Measurements from ENCODE around the gene DAGLA. TPM values are rescaled to one million over a fixed set of nuclear protein-coding genes. Genes with fewer than 3 reads are reported as not detected.

The DAGLA gene
- total RNA-seq, 4 donors from 2014 or later = 0.29 to 5.4 (median 1.9) TPM

- Histone ChIP-seq H3K4me1 (peaks cover 0 to 3% of the 10 kb centered on the region in 2 donors), H3K4me3 (peak within 1 kb of the TSS; percentile 46 to 53), H3K36me3 (no peaks in the 10 kb centered on the region), H3K27ac (peak within 1 kb of the TSS; percentile 86 to 91), H3K27me3 (no peaks in the 10 kb centered on the region), H3K9me3 (no peaks in the 10 kb centered on the region)
- TF ChIP-seq POLR2A (IDR thresholded peaks at IDR 0.05) = peak in 1 of 2 donors; percentile 44
- TF ChIP-seq CTCF (IDR thresholded peaks at IDR 0.05) = peak; percentile 18 to 87 (median 76)
- intact Hi-C loops (cut with DNase I; ENCODE audit: low total_unique reads) = no loop called here
- peak in 1 of 2 donors; percentile 70 for DNase-seq
Measured at GRCh38 chr11:61752117-61752924, 72.1 kb downstream of the DAGLA start, which contains the start of gene MYRF. Gene MYRF, plus strand, starts transcription at chr11:61752636. Its CDS starts 109 bp downstream, at chr11:61752745.

GRCh38 chr11:61752925-61753521 is 72.8 kb downstream of the DAGLA start:
- Histone ChIP-seq H3K27me3 (no peaks in the 10 kb centered on the region), H3K4me1 (peaks cover 0 to 3% of the 10 kb centered on the region in 2 donors), H3K4me3 (peak overlapping the region; percentile 46 to 53), H3K36me3 (no peaks in the 10 kb centered on the region), H3K27ac (peak overlapping the region; percentile 86 to 91), H3K9me3 (no peaks in the 10 kb centered on the region)
- intact Hi-C loops (cut with DNase I; ENCODE audit: low total_unique reads) = no loop called here
- DNase-seq = no peak
- no peak for TF ChIP-seq POLR2A (IDR thresholded peaks at IDR 0.05)
- TF ChIP-seq CTCF (IDR thresholded peaks at IDR 0.05) = no peak

GRCh38 chr11:61753672-61754071 is 73.5 kb downstream of the DAGLA start:
- no peak for TF ChIP-seq CTCF (IDR thresholded peaks at IDR 0.05)
- TF ChIP-seq POLR2A (IDR thresholded peaks at IDR 0.05) = no peak

GRCh38 chr11:61754534-61755482 is 74.6 kb downstream of the DAGLA start:
- peaks cover 0 to 3% of the 10 kb centered on the region in 2 donors for H3K4me1 ChIP-seq
- no peaks in the 10 kb centered on the region for H3K9me3 ChIP-seq
- H3K27ac ChIP-seq = peak overlapping the region; percentile 86 to 91
- no peaks in the 10 kb centered on the region for H3K36me3 ChIP-seq
- H3K27me3 ChIP-seq = no peaks in the 10 kb centered on the region
- H3K4me3 ChIP-seq = peak overlapping the region; percentile 46 to 53
- peak; percentile 75 to 84 for DNase-seq
- intact Hi-C loops (cut with DNase I; ENCODE audit: low total_unique reads) = no loop called here
- TF ChIP-seq POLR2A (IDR thresholded peaks at IDR 0.05) = peak; percentile 33 to 43
- no peak for TF ChIP-seq CTCF (IDR thresholded peaks at IDR 0.05)

More at GRCh38 chr11:61753672-61754071, 73.5 kb downstream of the DAGLA start:
- H3K27me3 ChIP-seq = no peaks in the 10 kb centered on the region
- H3K36me3 ChIP-seq = no peaks in the 10 kb centered on the region
- H3K4me1 ChIP-seq = peaks cover 0 to 3% of the 10 kb centered on the region in 2 donors
- peak overlapping the region; percentile 86 to 91 for H3K27ac ChIP-seq
- no peaks in the 10 kb centered on the region for H3K9me3 ChIP-seq
- no peak for DNase-seq
- H3K4me3 ChIP-seq = peak overlapping the region; percentile 46 to 53
- intact Hi-C loops (cut with DNase I; ENCODE audit: low total_unique reads) = no loop called here

Measured in uterus (tissue), 4 donors.